K562 (cell line): ENCODE measurements around the gene POLR3A. TPM values are rescaled to one million over a fixed set of nuclear protein-coding genes. Genes with fewer than 3 reads are reported as not detected.

Experiments
- ATAC-seq: fragments of 200-7000 bp; cut with Tn5 transposase; 3 replicates; pipeline ENCODE4 v1.9.1; 2020; ENCODE audit warnings: moderate library complexity
- BruUV-seq: library from RNA; stranded (reverse); fragments of 400-500 nt; replicated peaks from 2 replicates; lab custom pipeline; 2021; lab: Mats Ljungman, UMichigan
- CTCF ChIA-PET: fragments of 300-600 bp; formaldehyde crosslinking; extraction: SDS; loops from one replicate; lab custom pipeline; 2021; ENCODE audit warnings: low intra/inter-chr PET ratio; lab: Yijun Ruan, JAX
- POLR2A ChIA-PET: fragments of 300-600, 350-650 bp; sonication (Branson Sonifier 250); formaldehyde crosslinking; extraction: SDS; loops from one replicate; lab custom pipeline; 2021; ENCODE audit warnings: antibody characterized with exemption, inconsistent platforms; lab: Yijun Ruan, JAX
- DNase-seq, 4 experiments: peaks; one replicate each; pipeline versions ENCODE4 v3.0.0 to v3.0.0-alpha.2; 2011 to 2018; ENCODE audit warnings: low spot score in 3 of 4, mixed read lengths in 3 of 4; ENCODE audit errors: extremely low read depth in 1 of 4
- FAIRE-seq: peaks from 2 replicates; lab custom pipeline; 2011; peaks lifted over from hg19 to GRCh38; lab: Jason Lieb, UNC
- H2AFZ ChIP-seq: 2 replicates; pipeline ENCODE4 v1.6.0; 2011; ENCODE audit warnings: low read depth, low read length, control low read depth, inconsistent platforms
- H3K27ac ChIP-seq: fragments of 200-600 bp; 3 replicates; pipeline ENCODE4 v1.8.0; 2011; ENCODE audit warnings: low read depth, mild to moderate bottlenecking, control low read depth, inconsistent platforms, low read length, moderate library complexity, mixed read lengths; ENCODE audit errors: extremely low read depth
- H3K27me3 ChIP-seq, 2 experiments: fragments of 300-600 bp in 1 of 2; 2 replicates in 1 of 2; 3 replicates in 1 of 2; pipeline versions ENCODE4 v1.6.0 to v1.8.0; 2011; ENCODE audit warnings: inconsistent platforms in 2 of 2, low read length in 2 of 2, mild to moderate bottlenecking in 1 of 2, mixed read lengths in 1 of 2, moderate library complexity in 1 of 2; ENCODE audit not compliant: control insufficient read depth in 2 of 2, insufficient read depth in 2 of 2
- H3K36me3 ChIP-seq: fragments of 300-600 bp; 3 replicates; pipeline ENCODE4 v1.8.0; 2011; ENCODE audit warnings: mild to moderate bottlenecking, low read length, inconsistent platforms; ENCODE audit not compliant: control insufficient read depth, insufficient read depth
- H3K4me1 ChIP-seq, 2 experiments: fragments of 200-600 bp in 1 of 2; replicated peaks in 1 of 2; 2 replicates in 1 of 2; 3 replicates in 1 of 2; pipeline versions ENCODE4 v1.5.1 to v1.8.0; 2011; ENCODE audit warnings: inconsistent platforms in 2 of 2, low read length in 2 of 2, mild to moderate bottlenecking in 1 of 2, mixed read lengths in 1 of 2, moderate library complexity in 1 of 2; ENCODE audit not compliant: control insufficient read depth in 2 of 2, insufficient read depth in 2 of 2
- H3K4me2 ChIP-seq: 2 replicates; pipeline ENCODE4 v1.6.1; 2011; ENCODE audit warnings: low read length, control low read depth, inconsistent platforms, mixed read lengths; ENCODE audit not compliant: insufficient read depth
- H3K4me3 ChIP-seq: fragments of 200-600 bp; sonication (generic), shearing (Covaris generic); 2 replicates; pipeline ENCODE4 v1.5.1; 2016; ENCODE audit warnings: control low read depth, inconsistent platforms
- H3K79me2 ChIP-seq: fragments of 200-600 bp; 3 replicates; pipeline ENCODE4 v1.8.0; 2011; ENCODE audit warnings: low read length, inconsistent platforms; ENCODE audit not compliant: control insufficient read depth, insufficient read depth
- H3K9ac ChIP-seq, 2 experiments: 2 replicates each; pipeline versions ENCODE4 v1.6.0 to v1.6.1; 2011; ENCODE audit warnings: low read depth in 2 of 2, low read length in 2 of 2, control low read depth in 1 of 2, inconsistent platforms in 1 of 2, mild to moderate bottlenecking in 1 of 2, mixed read lengths in 1 of 2; ENCODE audit not compliant: insufficient read depth in 1 of 2
- H3K9me1 ChIP-seq: one replicate; pipeline ENCODE4 v1.6.0; 2011; ENCODE audit warnings: inconsistent platforms, mild to moderate bottlenecking, low read length, moderate library complexity; ENCODE audit not compliant: control insufficient read depth, insufficient read depth
- H3K9me3 ChIP-seq: replicated peaks from 2 replicates; pipeline ENCODE4 v1.5.1; 2011; ENCODE audit warnings: low read depth, low read length, inconsistent platforms; ENCODE audit not compliant: control insufficient read depth, insufficient read depth
- H4K20me1 ChIP-seq: replicated peaks from 2 replicates; pipeline ENCODE4 v1.6.1; 2011; ENCODE audit warnings: low read length, inconsistent platforms, mixed read lengths; ENCODE audit not compliant: control insufficient read depth, insufficient read depth
- ATF7 ChIP-seq: fragments of 450-650 bp; IDR thresholded peaks from 2 replicates; pipeline ENCODE4 v1.7.1; 2014; ENCODE audit warnings: mild to moderate bottlenecking, moderate library complexity
- GTF2A2 ChIP-seq: IDR thresholded peaks from 2 replicates; pipeline ENCODE4 v1.6.1; 2016; ENCODE audit warnings: mild to moderate bottlenecking, missing genetic modification characterization, missing compliant biosample characterization
- MYBL2 ChIP-seq, 2 experiments: fragments of 450-650 bp in 1 of 2; sonication (generic) in 1 of 2; formaldehyde crosslinking in 1 of 2; IDR thresholded peaks; 2 replicates each; pipeline versions ENCODE4 v1.6.1 to v1.8.1; 2017 to 2022; ENCODE audit warnings: borderline replicate concordance in 1 of 2, inconsistent platforms in 1 of 2, low read depth in 1 of 2, mild to moderate bottlenecking in 1 of 2, missing genetic modification reagents in 1 of 2, moderate library complexity in 1 of 2
- RBFOX2 ChIP-seq: fragments of 200-400 bp; formaldehyde crosslinking; IDR thresholded peaks from 2 replicates; pipeline ENCODE4 v1.6.1; 2017; ENCODE audit warnings: low read depth, mild to moderate bottlenecking, low read length, moderate library complexity
- SMAD2 ChIP-seq: fragments of 150-350 bp; IDR thresholded peaks from 2 replicates; pipeline ENCODE4 v1.6.1; 2014; ENCODE audit warnings: low read depth, mild to moderate bottlenecking, low read length
- ZBTB43 ChIP-seq: sonication (generic); formaldehyde crosslinking; IDR thresholded peaks from 2 replicates; pipeline ENCODE4 v1.8.0; 2023; ENCODE audit warnings: mild to moderate bottlenecking, missing genetic modification reagents
- ZC3H11A ChIP-seq: IDR thresholded peaks from 2 replicates; pipeline ENCODE4 v1.6.1; 2012; ENCODE audit warnings: low read depth, low read length, improper control_type of control experiment
- ZNF384 ChIP-seq: IDR thresholded peaks from 2 replicates; pipeline ENCODE4 v1.6.1; 2012; ENCODE audit warnings: low read depth, low read length, improper control_type of control experiment
- ZNF507 ChIP-seq: conservative IDR thresholded peaks from 2 replicates; pipeline ENCODE4 v1.6.1; 2017; ENCODE audit warnings: missing genetic modification characterization, missing compliant biosample characterization
- WGBS: fragments of 100-300 bp; shearing (Covaris generic); methylation state at CpG from one replicate; pipeline ENCODE4 v1.1.6; 2016; ENCODE audit warnings: low coverage, mixed read lengths; ENCODE audit not compliant: insufficient coverage; ENCODE audit errors: missing lambda C conversion rate; 5-methylcytosine and 5-hydroxymethylcytosine counted together
- in situ Hi-C: fragments of 300-500 bp; cut with MboI; formaldehyde crosslinking; loops from 4 replicates; pipeline ENCODE4 v1.15.0; 2018; ENCODE audit warnings: inconsistent platforms, mixed read lengths
- intact Hi-C: fragments of 100-400 bp; cut with micrococcal nuclease; formaldehyde crosslinking; loops from 2 replicates; pipeline ENCODE4 v1.14.2; 2022
- polyA plus RNA-seq, 8 experiments: library from polyadenylated mRNA; depleted of rRNA in 4 of 8; stranded (reverse) in 5 of 8; unstranded in 3 of 8; fragments of >200 nt; fragmentation: Nextera tagmentation in 2 of 8; fragmentation: Illumina TruSeq in 1 of 8; extraction: Ambion mirVana in 2 of 8; extraction: Trizol in 1 of 8; gene quantifications; 2 replicates each; pipeline versions ENCODE4 v1.2.1 to v1.2.3, GENCODE V29; 2011 to 2014; ENCODE audit warnings: inconsistent platforms in 1 of 8, missing spikeins in 1 of 8
- total RNA-seq, 7 experiments: library from RNA; depleted of rRNA in 6 of 7; stranded (reverse); fragments of >200 nt in 6 of 7; fragmentation: Illumina TruSeq in 2 of 7; extraction: Trizol in 2 of 7; gene quantifications; 2 replicates each; pipeline versions ENCODE4 v1.2.1 to v1.2.3, GENCODE V29; 2011 to 2021; ENCODE audit warnings: low replicate concordance in 1 of 7
- TF ChIP-seq, protein P1 (sequence below): fragments of 250-450 bp; sonication (Bioruptor Pico); IDR thresholded peaks from 2 replicates; pipeline ENCODE4 v1.5.0; 2021; ENCODE audit warnings: mild to moderate bottlenecking, borderline replicate concordance
- TF ChIP-seq, protein P2 (sequence below): sonication (generic); formaldehyde crosslinking; IDR thresholded peaks from 2 replicates; pipeline ENCODE4 v1.8.0; 2022; ENCODE audit warnings: mild to moderate bottlenecking, missing genetic modification reagents
- TF ChIP-seq, protein P3 (sequence below), 2 experiments: fragments of 450-650 bp in 1 of 2; sonication (generic) in 1 of 2; formaldehyde crosslinking in 1 of 2; IDR thresholded peaks in 1 of 2; conservative IDR thresholded peaks in 1 of 2; 2 replicates each; pipeline versions ENCODE4 v1.6.1 to v1.8.1; 2016 to 2023; ENCODE audit warnings: mild to moderate bottlenecking in 2 of 2, moderate library complexity in 2 of 2, inconsistent platforms in 1 of 2, missing genetic modification reagents in 1 of 2
- TF ChIP-seq, protein P4 (sequence below): fragments of 450-650 bp; conservative IDR thresholded peaks from 2 replicates; pipeline ENCODE4 v1.6.1; 2016; ENCODE audit warnings: missing genetic modification characterization, low read depth, mild to moderate bottlenecking, missing compliant biosample characterization, moderate library complexity

The POLR3A gene
- total and polyA plus RNA-seq, 9 of the 15 experiments (the other 6 are each of a cell fraction or from before 2014, with no cell fraction given), result 14.9 to 37.0 (median 26.7) TPM

- Histone ChIP-seq H3K27me3 (no peaks in the 10 kb centered on the region), H3K9me1 (peaks cover 7% of the 10 kb centered on the region), H3K36me3 (peaks cover 70% of the 10 kb centered on the region), H3K9me3 (0 out of 2 replicates have a peak, but pooled peaks cover 2% of the 10 kb centered on the region), H3K4me1 (peaks cover 22 to 46% of the 10 kb centered on the region in 2 experiments), H3K4me2 (peak overlapping the region; percentile 97), H4K20me1 (peaks cover 60% of the 10 kb centered on the region), H3K4me3 (peak overlapping the region; percentile 72), H2AFZ (no peak overlapping the region), H3K79me2 (peaks cover 75% of the 10 kb centered on the region), H3K27ac (peak overlapping the region; percentile 82; the same call in 2 of the 3 replicates), H3K9ac (peak overlapping the region; percentile 80 to 95)
- 59% methylated on average over 9 of the region's 9 CpGs for WGBS
- DNase-seq (no peak), FAIRE-seq (no peak), ATAC-seq (no peak)
- ChIA-PET POLR2A (interaction anchor here (0.5 to 2.7 kb wide), 15 partner anchors 8 to 1455 kb away, joined by 3 to 21 read pairs (median 3); no protein-coding TSS in a partner anchor), CTCF (no interaction called here)
- in situ Hi-C loops (loop anchor here (25.0 kb wide), 1 partner anchor 1151 kb away; no protein-coding TSS in a partner anchor), intact Hi-C loops (no loop called here)
- no TSS peak for BruUV-seq
- TF ChIP-seq, protein P1, sequence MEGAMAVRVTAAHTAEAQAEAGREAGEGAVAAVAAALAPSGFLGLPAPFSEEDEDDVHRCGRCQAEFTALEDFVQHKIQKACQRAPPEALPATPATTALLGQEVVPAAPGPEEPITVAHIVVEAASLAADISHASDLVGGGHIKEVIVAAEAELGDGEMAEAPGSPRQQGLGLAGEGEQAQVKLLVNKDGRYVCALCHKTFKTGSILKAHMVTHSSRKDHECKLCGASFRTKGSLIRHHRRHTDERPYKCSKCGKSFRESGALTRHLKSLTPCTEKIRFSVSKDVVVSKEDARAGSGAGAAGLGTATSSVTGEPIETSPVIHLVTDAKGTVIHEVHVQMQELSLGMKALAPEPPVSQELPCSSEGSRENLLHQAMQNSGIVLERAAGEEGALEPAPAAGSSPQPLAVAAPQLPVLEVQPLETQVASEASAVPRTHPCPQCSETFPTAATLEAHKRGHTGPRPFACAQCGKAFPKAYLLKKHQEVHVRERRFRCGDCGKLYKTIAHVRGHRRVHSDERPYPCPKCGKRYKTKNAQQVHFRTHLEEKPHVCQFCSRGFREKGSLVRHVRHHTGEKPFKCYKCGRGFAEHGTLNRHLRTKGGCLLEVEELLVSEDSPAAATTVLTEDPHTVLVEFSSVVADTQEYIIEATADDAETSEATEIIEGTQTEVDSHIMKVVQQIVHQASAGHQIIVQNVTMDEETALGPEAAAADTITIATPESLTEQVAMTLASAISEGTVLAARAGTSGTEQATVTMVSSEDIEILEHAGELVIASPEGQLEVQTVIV (CRISPR knock-in tag), result no peak
- TF ChIP-seq ZBTB43 (CRISPR knock-in tag), result no peak
- TF ChIP-seq MYBL2 (IDR thresholded peaks at IDR 0.05; ENCODE audit: low read depth), result no peak
- no peak for TF ChIP-seq MYBL2 (CRISPR knock-in tag; IDR thresholded peaks at IDR 0.05; ENCODE audit: borderline replicate concordance)
- TF ChIP-seq ZC3H11A, result no peak
- TF ChIP-seq ATF7, result peak; percentile 39; the same call in 1 of the 2 replicates
- TF ChIP-seq RBFOX2, result peak; percentile 55; the same call in 1 of the 2 replicates
- TF ChIP-seq, protein P2, sequence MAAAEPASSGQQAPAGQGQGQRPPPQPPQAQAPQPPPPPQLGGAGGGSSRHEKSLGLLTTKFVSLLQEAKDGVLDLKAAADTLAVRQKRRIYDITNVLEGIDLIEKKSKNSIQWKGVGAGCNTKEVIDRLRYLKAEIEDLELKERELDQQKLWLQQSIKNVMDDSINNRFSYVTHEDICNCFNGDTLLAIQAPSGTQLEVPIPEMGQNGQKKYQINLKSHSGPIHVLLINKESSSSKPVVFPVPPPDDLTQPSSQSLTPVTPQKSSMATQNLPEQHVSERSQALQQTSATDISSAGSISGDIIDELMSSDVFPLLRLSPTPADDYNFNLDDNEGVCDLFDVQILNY (CRISPR knock-in tag), result 0 out of 2 replicates have a peak, but pooled peaks have one; percentile 33
- TF ChIP-seq SMAD2, result no peak
- no peak for TF ChIP-seq ZNF507
- TF ChIP-seq, protein P3, sequence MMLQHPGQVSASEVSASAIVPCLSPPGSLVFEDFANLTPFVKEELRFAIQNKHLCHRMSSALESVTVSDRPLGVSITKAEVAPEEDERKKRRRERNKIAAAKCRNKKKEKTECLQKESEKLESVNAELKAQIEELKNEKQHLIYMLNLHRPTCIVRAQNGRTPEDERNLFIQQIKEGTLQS (IDR thresholded peaks at IDR 0.05), result peak; percentile 58
- TF ChIP-seq, protein P3 (CRISPR knock-in tag; conservative IDR thresholded peaks at IDR 0.05), result peak; percentile 49; the same call in 1 of the 2 replicates
- no peak for TF ChIP-seq GTF2A2 (tag)
- TF ChIP-seq ZNF384, result peak; percentile 38; the same call in 1 of the 2 replicates
- TF ChIP-seq, protein P4, sequence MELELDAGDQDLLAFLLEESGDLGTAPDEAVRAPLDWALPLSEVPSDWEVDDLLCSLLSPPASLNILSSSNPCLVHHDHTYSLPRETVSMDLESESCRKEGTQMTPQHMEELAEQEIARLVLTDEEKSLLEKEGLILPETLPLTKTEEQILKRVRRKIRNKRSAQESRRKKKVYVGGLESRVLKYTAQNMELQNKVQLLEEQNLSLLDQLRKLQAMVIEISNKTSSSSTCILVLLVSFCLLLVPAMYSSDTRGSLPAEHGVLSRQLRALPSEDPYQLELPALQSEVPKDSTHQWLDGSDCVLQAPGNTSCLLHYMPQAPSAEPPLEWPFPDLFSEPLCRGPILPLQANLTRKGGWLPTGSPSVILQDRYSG (tag), result no peak
Observed at GRCh38 chr10:78035933-78036583, 6.7 kb upstream of the POLR3A start.
